ENCODE results near the gene DNAJB13.
A peak's percentile ranks its signal among the peaks of the same experiment; 100 is the strongest.

The DNAJB13 gene

DNA sequence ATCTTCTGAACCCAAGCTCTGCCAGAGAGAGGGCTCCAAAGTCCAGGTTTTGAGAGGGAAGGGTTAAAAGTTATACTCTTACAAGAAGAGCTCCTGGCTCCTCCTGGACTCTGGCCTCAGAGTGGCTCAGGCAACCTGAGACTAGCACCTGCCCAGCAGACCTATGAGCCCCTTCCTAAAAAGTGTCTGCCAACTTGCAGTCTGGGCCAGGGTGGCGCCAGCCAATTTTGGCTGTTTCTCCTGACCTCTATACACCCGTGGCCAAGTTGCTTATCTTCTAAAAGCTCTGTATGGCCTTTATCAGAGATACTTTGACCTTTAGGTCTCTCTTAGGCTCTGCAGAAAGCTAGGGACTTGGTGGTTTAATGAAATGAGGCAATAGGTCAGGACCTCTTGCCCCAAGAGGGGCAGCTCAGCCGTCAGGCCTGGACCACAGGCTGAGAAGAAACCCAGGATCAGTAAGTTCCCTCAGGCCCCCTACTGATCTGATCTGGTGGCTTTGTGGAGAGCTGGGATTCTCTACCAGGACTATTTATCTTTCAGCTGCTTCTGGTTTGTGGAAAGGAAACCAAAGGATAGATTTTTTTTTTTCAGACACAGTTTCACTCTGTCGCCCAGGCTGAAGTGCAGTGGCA is 68.4 kb downstream of the DNAJB13 start:
- DNase-seq (no peak), ATAC-seq (peak; percentile 51)
- H3K9me3 Mint-ChIP-seq, result no peaks in the 10 kb centered on the region
- peaks cover 32% of the 10 kb centered on the region for H3K36me3 Mint-ChIP-seq (ENCODE audit: low read depth)
- no peaks in the 10 kb centered on the region for H3K27me3 Mint-ChIP-seq
- H3K4me3 Mint-ChIP-seq, result no peak overlapping the region
- H3K27ac Mint-ChIP-seq, result no peak overlapping the region
- peaks cover 43% of the 10 kb centered on the region for H3K4me1 Mint-ChIP-seq

DNA sequence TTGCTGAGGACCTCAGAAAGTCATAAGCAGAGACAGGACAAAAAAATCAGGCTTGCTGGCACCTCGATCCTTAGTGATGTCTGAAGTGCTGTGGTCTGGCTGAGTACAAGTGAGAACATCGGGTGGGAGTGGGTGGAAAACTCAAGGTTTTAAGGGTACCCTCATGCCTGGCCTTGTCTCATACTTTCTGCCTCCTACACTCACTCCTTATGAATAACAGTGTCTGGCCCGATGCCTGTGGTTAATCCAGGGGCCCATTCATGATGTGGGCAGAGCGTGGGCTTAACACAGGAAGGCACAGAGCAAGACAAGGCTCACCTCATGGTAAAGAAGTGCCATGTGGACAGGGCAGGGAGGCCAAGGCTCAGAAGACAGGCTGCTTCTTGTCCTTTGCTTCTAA is 69.0 kb downstream of the DNAJB13 start:
- no peaks in the 10 kb centered on the region for H3K27me3 Mint-ChIP-seq
- no peak overlapping the region for H3K27ac Mint-ChIP-seq
- peaks cover 42% of the 10 kb centered on the region for H3K4me1 Mint-ChIP-seq
- ATAC-seq, result peak; percentile 91
- H3K36me3 Mint-ChIP-seq (ENCODE audit: low read depth), result peaks cover 28% of the 10 kb centered on the region
- peak; percentile 75 for DNase-seq
- no peak overlapping the region for H3K4me3 Mint-ChIP-seq
- no peaks in the 10 kb centered on the region for H3K9me3 Mint-ChIP-seq

Measured in activated naive CD8-positive, alpha-beta T cell treated with anti-CD3 and anti-CD28 coated beads, Interleukin-2, amount 50 U/mL, for 24 hours (primary cell).